Measurements from ENCODE around the gene PACSIN2. TPM values are rescaled to one million over a fixed set of nuclear protein-coding genes. Genes with fewer than 3 reads are reported as not detected.
A peak's percentile ranks its signal among the peaks of the same experiment; 100 is the strongest.

The PACSIN2 gene
- total and polyA plus RNA-seq, 5 donors from 2014 or later: 27.5 to 60.8 (median 34.9) TPM

DNA sequence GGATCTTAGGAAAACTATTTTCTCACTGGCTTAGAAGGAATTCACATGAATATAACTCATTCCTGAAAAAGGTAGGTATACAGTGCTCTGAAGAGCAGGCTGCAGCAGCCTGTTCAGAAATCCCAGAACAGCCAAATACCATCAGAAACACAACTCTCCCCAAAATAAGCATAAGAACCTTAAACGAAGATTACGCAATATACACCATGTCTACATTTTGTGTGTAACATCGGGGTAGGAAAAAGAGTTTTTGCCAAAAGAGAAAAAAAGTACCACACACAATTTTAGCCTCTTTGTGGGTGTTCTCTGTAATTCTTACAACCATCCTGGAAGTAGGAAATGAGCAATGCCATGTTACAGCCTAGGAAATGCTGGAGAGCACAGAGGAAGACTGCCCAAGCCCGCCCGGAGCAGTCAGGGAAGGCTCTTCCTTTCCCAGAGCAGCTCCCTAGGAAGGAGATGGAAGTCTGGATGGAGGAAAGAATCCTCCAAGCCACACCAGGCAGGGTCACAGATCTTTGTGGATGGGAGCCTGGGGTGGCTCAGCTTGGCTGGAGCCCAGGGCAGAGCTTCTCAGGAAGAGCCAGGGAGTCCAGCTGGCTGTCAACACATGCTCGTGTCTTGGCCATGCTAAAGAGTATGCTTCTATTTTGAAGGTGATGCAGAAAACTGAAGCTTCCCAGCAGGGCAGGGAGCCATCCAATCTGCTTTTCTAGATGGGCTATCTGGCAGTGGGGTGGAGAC lies 108.2 kb downstream of the PACSIN2 start:
- Mint-ChIP-seq H3K27ac (no peak overlapping the region), H3K36me3 (peaks cover 16% of the 10 kb centered on the region)
- H3K36me3 ChIP-seq (ENCODE audit: control insufficient read depth, insufficient read depth, low read length): peaks cover 34% of the 10 kb centered on the region

GRCh38 chr22:42905702-42906183 lies 109.2 kb downstream of the PACSIN2 start:
- peaks cover 12% of the 10 kb centered on the region for H3K36me3 Mint-ChIP-seq
- ATAC-seq (ENCODE audit: low read depth in 2 of 2): no peak
- no peak overlapping the region for H3K27ac ChIP-seq (ENCODE audit: insufficient read depth, low read length, poor library complexity, severe bottlenecking)
- H3K4me3 ChIP-seq (ENCODE audit: low read depth, low read length): no peak overlapping the region
- H3K4me1 ChIP-seq (ENCODE audit: control insufficient read depth, insufficient read depth, low read length, poor library complexity, severe bottlenecking): no peaks in the 10 kb centered on the region
- no peaks in the 10 kb centered on the region for H3K27me3 ChIP-seq (ENCODE audit: control insufficient read depth, insufficient read depth, low read length)
- no peaks in the 10 kb centered on the region for H3K9me3 ChIP-seq (ENCODE audit: control insufficient read depth in 2 of 2, low read length in 2 of 2)
- H3K4me3 Mint-ChIP-seq: no peak overlapping the region
- DNase-seq: no peak
- no peaks in the 10 kb centered on the region for H3K9me3 Mint-ChIP-seq
- H3K27me3 Mint-ChIP-seq: no peaks in the 10 kb centered on the region
- H3K36me3 ChIP-seq (ENCODE audit: control insufficient read depth, insufficient read depth, low read length): peaks cover 31% of the 10 kb centered on the region
- peak overlapping the region in 1 of 3 donors; percentile 58 for H3K27ac Mint-ChIP-seq
- peaks cover 0 to 15% (median 10%) of the 10 kb centered on the region in 4 donors for H3K4me1 Mint-ChIP-seq

More for the DNA sequence above, 108.2 kb downstream of the PACSIN2 start:
- H3K4me1 Mint-ChIP-seq: peaks cover under 1 to 13% (median 10%) of the 10 kb centered on the region in 4 donors
- no peaks in the 10 kb centered on the region for H3K9me3 Mint-ChIP-seq
- Histone ChIP-seq H3K9me3 (ENCODE audit: control insufficient read depth in 2 of 2, low read length in 2 of 2) (no peaks in the 10 kb centered on the region), H3K4me1 (ENCODE audit: control insufficient read depth, insufficient read depth, low read length, poor library complexity, severe bottlenecking) (no peaks in the 10 kb centered on the region), H3K4me3 (ENCODE audit: low read depth, low read length) (no peak overlapping the region), H3K27me3 (ENCODE audit: control insufficient read depth, insufficient read depth, low read length) (no peaks in the 10 kb centered on the region), H3K27ac (ENCODE audit: insufficient read depth, low read length, poor library complexity, severe bottlenecking) (no peak overlapping the region)
- H3K4me3 Mint-ChIP-seq: no peak overlapping the region
- DNase-seq: no peak
- no peaks in the 10 kb centered on the region for H3K27me3 Mint-ChIP-seq
- no peak for ATAC-seq (ENCODE audit: low read depth in 2 of 2)

DNA sequence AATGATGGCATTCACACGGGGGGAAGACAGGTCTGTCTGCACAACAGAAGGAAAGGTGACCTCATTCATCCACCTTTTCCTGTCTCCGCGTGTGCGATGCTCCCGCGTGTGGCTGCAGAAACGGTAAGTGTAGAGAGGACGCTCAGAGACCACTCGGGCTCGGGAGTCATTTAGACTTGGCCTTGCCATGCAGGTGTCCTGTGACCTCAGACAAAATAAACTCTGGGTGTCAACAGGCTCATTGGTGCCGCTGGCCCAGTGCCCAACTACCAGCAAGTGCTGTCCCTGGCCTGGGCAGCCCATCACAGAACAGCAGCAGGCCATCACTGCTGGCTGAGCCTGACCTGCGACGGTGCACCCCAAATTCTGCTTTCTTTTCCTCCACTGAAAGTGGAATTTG lies 109.7 kb downstream of the PACSIN2 start:
- Histone ChIP-seq H3K36me3 (ENCODE audit: control insufficient read depth, insufficient read depth, low read length) (peaks cover 27% of the 10 kb centered on the region), H3K9me3 (ENCODE audit: control insufficient read depth in 2 of 2, low read length in 2 of 2) (no peaks in the 10 kb centered on the region), H3K4me1 (ENCODE audit: control insufficient read depth, insufficient read depth, low read length, poor library complexity, severe bottlenecking) (no peaks in the 10 kb centered on the region), H3K27ac (ENCODE audit: insufficient read depth, low read length, poor library complexity, severe bottlenecking) (no peak overlapping the region), H3K4me3 (ENCODE audit: low read depth, low read length) (no peak overlapping the region), H3K27me3 (ENCODE audit: control insufficient read depth, insufficient read depth, low read length) (no peaks in the 10 kb centered on the region)
- Mint-ChIP-seq H3K36me3 (peaks cover 14% of the 10 kb centered on the region), H3K27me3 (no peaks in the 10 kb centered on the region), H3K27ac (peak overlapping the region in 1 of 3 donors; percentile 58), H3K4me3 (no peak overlapping the region), H3K9me3 (no peaks in the 10 kb centered on the region), H3K4me1 (peaks cover 0 to 16% (median 10%) of the 10 kb centered on the region in 4 donors)
- ATAC-seq (ENCODE audit: low read depth in 2 of 2) (no peak), DNase-seq (no peak)

GRCh38 chr22:42904050-42904449 lies 110.9 kb downstream of the PACSIN2 start:
- no peaks in the 10 kb centered on the region for H3K27me3 ChIP-seq (ENCODE audit: control insufficient read depth, insufficient read depth, low read length)
- peaks cover 19% of the 10 kb centered on the region for H3K36me3 ChIP-seq (ENCODE audit: control insufficient read depth, insufficient read depth, low read length)
- no peaks in the 10 kb centered on the region for H3K9me3 ChIP-seq (ENCODE audit: control insufficient read depth in 2 of 2, low read length in 2 of 2)
- H3K4me3 ChIP-seq (ENCODE audit: low read depth, low read length): no peak overlapping the region
- no peaks in the 10 kb centered on the region for H3K4me1 ChIP-seq (ENCODE audit: control insufficient read depth, insufficient read depth, low read length, poor library complexity, severe bottlenecking)
- H3K36me3 Mint-ChIP-seq: peaks cover 14% of the 10 kb centered on the region
- peaks cover 0 to 19% (median 10%) of the 10 kb centered on the region in 4 donors for H3K4me1 Mint-ChIP-seq
- H3K27ac ChIP-seq (ENCODE audit: insufficient read depth, low read length, poor library complexity, severe bottlenecking): no peak overlapping the region
- H3K9me3 Mint-ChIP-seq: no peaks in the 10 kb centered on the region
- no peak for DNase-seq
- no peak overlapping the region for H3K4me3 Mint-ChIP-seq
- H3K27ac Mint-ChIP-seq: peak overlapping the region in 1 of 3 donors; percentile 14
- H3K27me3 Mint-ChIP-seq: no peaks in the 10 kb centered on the region
- ATAC-seq (ENCODE audit: low read depth in 2 of 2): no peak

DNA sequence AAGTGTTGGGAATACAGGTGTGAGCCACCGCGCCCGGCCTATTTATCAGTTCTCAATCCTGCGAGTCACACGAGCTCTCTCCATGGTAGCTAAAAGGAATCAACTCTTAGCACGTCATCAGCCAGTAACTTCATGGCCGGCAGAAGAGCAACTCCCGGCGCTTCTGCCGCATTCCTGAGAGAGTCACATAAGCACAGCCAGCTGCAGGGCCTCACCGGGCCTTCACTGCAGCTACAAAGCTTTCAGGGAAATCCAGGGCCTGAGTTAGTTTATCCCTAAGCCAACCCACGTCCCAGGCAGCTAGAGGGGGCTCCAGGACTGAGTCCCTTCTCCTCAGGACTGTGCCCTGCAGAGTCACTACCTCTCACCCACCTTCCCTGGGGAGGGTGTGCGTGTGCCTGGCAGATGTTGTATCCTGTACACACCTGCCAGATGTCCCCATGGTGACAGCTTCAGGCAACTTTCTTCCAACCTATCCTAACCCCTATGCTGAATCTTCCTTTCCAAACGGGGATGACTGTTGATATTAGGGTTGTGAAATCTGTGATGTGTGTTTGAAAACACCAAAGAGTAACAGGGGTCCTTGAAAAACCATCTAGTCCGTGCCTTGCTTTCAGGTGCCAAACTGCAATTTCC lies 112.0 kb downstream of the PACSIN2 start:
- peaks cover 9% of the 10 kb centered on the region for H3K36me3 ChIP-seq (ENCODE audit: control insufficient read depth, insufficient read depth, low read length)
- no peak for ATAC-seq (ENCODE audit: low read depth in 2 of 2)
- H3K27me3 Mint-ChIP-seq: no peaks in the 10 kb centered on the region

GRCh38 chr22:42901790-42902508 lies 113.0 kb downstream of the PACSIN2 start:
- H3K9me3 ChIP-seq (ENCODE audit: control insufficient read depth in 2 of 2, low read length in 2 of 2): no peaks in the 10 kb centered on the region
- no peak for ATAC-seq (ENCODE audit: low read depth in 2 of 2)
- peaks cover 0 to 20% (median 14%) of the 10 kb centered on the region in 4 donors for H3K4me1 Mint-ChIP-seq
- H3K27ac ChIP-seq (ENCODE audit: insufficient read depth, low read length, poor library complexity, severe bottlenecking): no peak overlapping the region
- no peaks in the 10 kb centered on the region for H3K27me3 ChIP-seq (ENCODE audit: control insufficient read depth, insufficient read depth, low read length)
- DNase-seq: no peak
- peak overlapping the region in 1 of 4 donors; percentile 5 for H3K4me3 Mint-ChIP-seq
- H3K36me3 ChIP-seq (ENCODE audit: control insufficient read depth, insufficient read depth, low read length): peaks cover 6% of the 10 kb centered on the region
- no peaks in the 10 kb centered on the region for H3K4me1 ChIP-seq (ENCODE audit: control insufficient read depth, insufficient read depth, low read length, poor library complexity, severe bottlenecking)
- no peaks in the 10 kb centered on the region for H3K9me3 Mint-ChIP-seq
- H3K36me3 Mint-ChIP-seq: peaks cover 8% of the 10 kb centered on the region
- H3K27me3 Mint-ChIP-seq: no peaks in the 10 kb centered on the region
- peak overlapping the region in 1 of 3 donors; percentile 63 for H3K27ac Mint-ChIP-seq
- H3K4me3 ChIP-seq (ENCODE audit: low read depth, low read length): no peak overlapping the region

More for the DNA sequence above, 112.0 kb downstream of the PACSIN2 start:
- Histone ChIP-seq H3K4me3 (ENCODE audit: low read depth, low read length) (no peak overlapping the region), H3K4me1 (ENCODE audit: control insufficient read depth, insufficient read depth, low read length, poor library complexity, severe bottlenecking) (no peaks in the 10 kb centered on the region), H3K27me3 (ENCODE audit: control insufficient read depth, insufficient read depth, low read length) (no peaks in the 10 kb centered on the region), H3K27ac (ENCODE audit: insufficient read depth, low read length, poor library complexity, severe bottlenecking) (no peak overlapping the region), H3K9me3 (ENCODE audit: control insufficient read depth in 2 of 2, low read length in 2 of 2) (no peaks in the 10 kb centered on the region)
- no peak for DNase-seq
- no peaks in the 10 kb centered on the region for H3K9me3 Mint-ChIP-seq
- H3K36me3 Mint-ChIP-seq: peaks cover 9% of the 10 kb centered on the region
- peaks cover 0 to 19% (median 14%) of the 10 kb centered on the region in 4 donors for H3K4me1 Mint-ChIP-seq
- H3K27ac Mint-ChIP-seq: peak overlapping the region in 1 of 3 donors; percentile 47
- H3K4me3 Mint-ChIP-seq: no peak overlapping the region

DNA sequence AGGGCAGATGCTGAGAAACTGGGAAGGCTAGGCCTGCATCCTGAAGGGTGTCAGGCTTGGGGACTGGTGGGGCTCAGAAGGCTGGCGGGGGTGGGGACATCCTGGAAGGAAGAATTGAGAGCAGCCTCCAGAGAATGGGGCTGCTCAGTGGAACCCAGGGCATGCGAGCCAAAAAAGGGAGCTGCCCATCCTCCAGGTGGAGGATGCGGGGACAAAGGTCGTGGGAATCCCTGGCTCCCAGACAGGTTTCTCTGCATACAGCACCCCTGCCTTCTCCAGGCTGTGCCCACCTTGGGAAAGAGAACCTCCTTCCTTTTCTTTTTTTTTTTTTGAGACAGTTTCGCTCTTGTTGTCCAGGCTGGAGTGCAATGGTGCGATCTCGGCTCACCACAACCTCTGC lies 117.0 kb downstream of the PACSIN2 start:
- Histone ChIP-seq H3K9me3 (ENCODE audit: control insufficient read depth in 2 of 2, low read length in 2 of 2) (no peaks in the 10 kb centered on the region), H3K36me3 (ENCODE audit: control insufficient read depth, insufficient read depth, low read length) (peaks cover 10% of the 10 kb centered on the region), H3K4me3 (ENCODE audit: low read depth, low read length) (no peak overlapping the region), H3K4me1 (ENCODE audit: control insufficient read depth, insufficient read depth, low read length, poor library complexity, severe bottlenecking) (peaks cover 19% of the 10 kb centered on the region), H3K27ac (ENCODE audit: insufficient read depth, low read length, poor library complexity, severe bottlenecking) (no peak overlapping the region), H3K27me3 (ENCODE audit: control insufficient read depth, insufficient read depth, low read length) (no peaks in the 10 kb centered on the region)
- peaks cover 8% of the 10 kb centered on the region for H3K36me3 Mint-ChIP-seq
- DNase-seq (no peak), ATAC-seq (ENCODE audit: low read depth in 2 of 2) (no peak)
- peaks cover 18 to 49% (median 33%) of the 10 kb centered on the region in 4 donors for H3K4me1 Mint-ChIP-seq
- H3K4me3 Mint-ChIP-seq: no peak overlapping the region
- H3K27me3 Mint-ChIP-seq: no peaks in the 10 kb centered on the region
- H3K9me3 Mint-ChIP-seq: no peaks in the 10 kb centered on the region
- no peak overlapping the region for H3K27ac Mint-ChIP-seq
